ENCODE results near the gene MRPS18C. TPM values are rescaled to one million over a fixed set of nuclear protein-coding genes. Genes with fewer than 3 reads are reported as not detected.

The MRPS18C gene
- total and polyA plus RNA-seq, 2 experiments from 2014 or later = 14.6 to 116 TPM

DNA sequence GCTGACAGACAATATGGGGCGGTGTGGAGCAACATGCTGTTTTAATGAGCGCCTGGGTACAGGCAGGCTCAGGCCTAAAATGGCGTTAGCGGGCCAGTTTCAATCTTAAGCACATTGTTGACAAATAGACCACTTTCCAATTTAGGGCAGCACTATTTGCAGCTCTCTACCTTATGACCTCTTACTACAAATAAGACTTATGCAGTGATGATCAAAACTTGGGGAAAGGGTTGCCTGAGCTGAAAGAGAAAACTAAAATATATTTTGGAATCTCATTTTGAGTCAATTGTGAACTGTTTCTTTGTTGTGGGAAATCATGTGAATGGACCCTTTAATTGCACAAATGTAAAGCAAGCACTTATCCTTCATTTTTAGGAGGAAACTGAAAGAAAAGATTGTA is 54.6 kb downstream of the MRPS18C start:
- H3K4me1 ChIP-seq (ENCODE audit: low read depth) = no peaks in the 10 kb centered on the region
- H3K36me3 ChIP-seq = no peaks in the 10 kb centered on the region
- H3K27ac ChIP-seq = no peak overlapping the region
- H3K9me3 ChIP-seq (ENCODE audit: low read depth) = no peaks in the 10 kb centered on the region
- no peak overlapping the region for H3K4me3 ChIP-seq
- DNase-seq (ENCODE audit: low read depth in 1 of 2, low spot score in 1 of 2) = no peak
- TF ChIP-seq, protein P1, sequence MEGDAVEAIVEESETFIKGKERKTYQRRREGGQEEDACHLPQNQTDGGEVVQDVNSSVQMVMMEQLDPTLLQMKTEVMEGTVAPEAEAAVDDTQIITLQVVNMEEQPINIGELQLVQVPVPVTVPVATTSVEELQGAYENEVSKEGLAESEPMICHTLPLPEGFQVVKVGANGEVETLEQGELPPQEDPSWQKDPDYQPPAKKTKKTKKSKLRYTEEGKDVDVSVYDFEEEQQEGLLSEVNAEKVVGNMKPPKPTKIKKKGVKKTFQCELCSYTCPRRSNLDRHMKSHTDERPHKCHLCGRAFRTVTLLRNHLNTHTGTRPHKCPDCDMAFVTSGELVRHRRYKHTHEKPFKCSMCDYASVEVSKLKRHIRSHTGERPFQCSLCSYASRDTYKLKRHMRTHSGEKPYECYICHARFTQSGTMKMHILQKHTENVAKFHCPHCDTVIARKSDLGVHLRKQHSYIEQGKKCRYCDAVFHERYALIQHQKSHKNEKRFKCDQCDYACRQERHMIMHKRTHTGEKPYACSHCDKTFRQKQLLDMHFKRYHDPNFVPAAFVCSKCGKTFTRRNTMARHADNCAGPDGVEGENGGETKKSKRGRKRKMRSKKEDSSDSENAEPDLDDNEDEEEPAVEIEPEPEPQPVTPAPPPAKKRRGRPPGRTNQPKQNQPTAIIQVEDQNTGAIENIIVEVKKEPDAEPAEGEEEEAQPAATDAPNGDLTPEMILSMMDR (IDR thresholded peaks at IDR 0.05; ENCODE audit: low read depth, low read length) = no peak
- no peaks in the 10 kb centered on the region for H3K27me3 ChIP-seq

Other genes with a start within 250 kb of the MRPS18C start
- 6.1 and 6.4 TPM in 2 replicates for gene COQ2, start 171.3 kb upstream of the MRPS18C start, total RNA-seq
- 14.6 and 20.0 TPM in 2 replicates for gene COQ2, start 171.3 kb upstream of the MRPS18C start, polyA plus RNA-seq
- 0.06 TPM in 1 of 2 replicates, not detected in the other for gene HPSE, start 121.2 kb upstream of the MRPS18C start, total RNA-seq
- gene HPSE, start 121.2 kb upstream of the MRPS18C start, polyA plus RNA-seq = not detected in 2 replicates
- 15.3 and 20.5 TPM in 2 replicates for gene HELQ, start 235 bp upstream of the MRPS18C start, total RNA-seq
- gene HELQ, start 235 bp upstream of the MRPS18C start, polyA plus RNA-seq = 12.6 and 17.9 TPM in 2 replicates
- 8.9 and 14.6 TPM in 2 replicates for gene ABRAXAS1, start 29.0 kb downstream of the MRPS18C start, total RNA-seq
- gene ABRAXAS1, start 29.0 kb downstream of the MRPS18C start, polyA plus RNA-seq = 5.1 and 8.5 TPM in 2 replicates
- 2.3 and 5.1 TPM in 2 replicates for gene GPAT3, start 80.0 kb downstream of the MRPS18C start, total RNA-seq
- gene GPAT3, start 80.0 kb downstream of the MRPS18C start, polyA plus RNA-seq = 3.1 and 5.1 TPM in 2 replicates